OCI-LY3 (cell line): ENCODE measurements around the gene FOXJ3.

Experiments
- H2AFZ ChIP-seq: fragments of 200-600, 300-600 bp; shearing (Covaris generic); 2 replicates; pipeline ENCODE4 v1.6.0; 2014; ENCODE audit warnings: antibody characterized with exemption, low read depth, low read length
- H3K27ac ChIP-seq: fragments of 200-600, 300-600 bp; sonication (generic); 2 replicates; pipeline ENCODE4 v1.5.1; 2014; ENCODE audit warnings: mild to moderate bottlenecking, low read length, moderate library complexity, mixed read lengths
- H3K27me3 ChIP-seq: fragments of 200-600, 300-600 bp; sonication (generic); 2 replicates; pipeline ENCODE4 v1.6.1; 2014; ENCODE audit warnings: low read depth, low read length, mixed read lengths
- H3K36me3 ChIP-seq: fragments of 200-600, 300-600 bp; sonication (generic); replicated peaks from 2 replicates; pipeline ENCODE3; 2014; ENCODE audit warnings: low read depth, low read length, mixed read lengths
- H3K4me1 ChIP-seq: fragments of 300-600, 200-600 bp; sonication (generic); 2 replicates; pipeline ENCODE4 v1.6.1; 2014; ENCODE audit warnings: low read length, mixed read lengths
- H3K4me2 ChIP-seq: fragments of 200-600, 300-600 bp; sonication (generic); 2 replicates; pipeline ENCODE4 v1.6.1; 2014; ENCODE audit warnings: low read length, mixed read lengths
- H3K4me3 ChIP-seq: fragments of 300-600, 200-600 bp; sonication (generic); 2 replicates; pipeline ENCODE4 v1.5.1; 2014; ENCODE audit warnings: antibody characterized with exemption, mild to moderate bottlenecking, low read length, moderate library complexity
- H3K79me2 ChIP-seq: fragments of 300-600, 200-600 bp; shearing (Covaris generic); 2 replicates; pipeline ENCODE4 v1.6.1; 2014; ENCODE audit warnings: mild to moderate bottlenecking, low read length, mixed read lengths
- H3K9ac ChIP-seq: fragments of 300-600, 200-600 bp; shearing (Covaris generic); 2 replicates; pipeline ENCODE4 v1.6.0; 2014; ENCODE audit warnings: mild to moderate bottlenecking, low read length, moderate library complexity
- H3K9me3 ChIP-seq: fragments of 200-600, 300-600 bp; shearing (Covaris generic); 2 replicates; pipeline ENCODE4 v1.6.1; 2014; ENCODE audit warnings: low read length, mixed read lengths; ENCODE audit not compliant: insufficient read depth
- H4K20me1 ChIP-seq: fragments of 200-600, 300-600 bp; sonication (generic); 2 replicates; pipeline ENCODE4 v1.6.1; 2016; ENCODE audit warnings: low read length, mixed read lengths; ENCODE audit not compliant: insufficient read depth
- CTCF ChIP-seq: fragments of 200-600, 300-600 bp; sonication (generic); IDR thresholded peaks from 2 replicates; pipeline ENCODE4 v1.5.1; 2014; ENCODE audit warnings: antibody characterized with exemption, low read length, low read depth
- EZH2phosphoT487 ChIP-seq: fragments of 200-600 bp; shearing (Covaris generic); IDR thresholded peaks from 2 replicates; pipeline ENCODE4 v1.6.1; 2018; ENCODE audit warnings: antibody characterized with exemption, mixed run types, low read depth

FOXJ3 gene

GRCh38 chr1:42266253-42267135 lies 68.5 kb downstream of the FOXJ3 start:
- Histone ChIP-seq H2AFZ (no peak overlapping the region), H3K4me1 (no peaks in the 10 kb centered on the region), H3K27ac (no peak overlapping the region), H3K9ac (no peak overlapping the region), H3K9me3 (no peaks in the 10 kb centered on the region), H3K36me3 (peaks cover 8% of the 10 kb centered on the region), H3K4me2 (no peak overlapping the region), H3K79me2 (peaks cover 24% of the 10 kb centered on the region), H3K27me3 (no peaks in the 10 kb centered on the region), H3K4me3 (no peak overlapping the region), H4K20me1 (peaks cover 10% of the 10 kb centered on the region; the same call in 1 of the 2 replicates)
- TF ChIP-seq CTCF (no peak), EZH2phosphoT487 (no peak)

DNA sequence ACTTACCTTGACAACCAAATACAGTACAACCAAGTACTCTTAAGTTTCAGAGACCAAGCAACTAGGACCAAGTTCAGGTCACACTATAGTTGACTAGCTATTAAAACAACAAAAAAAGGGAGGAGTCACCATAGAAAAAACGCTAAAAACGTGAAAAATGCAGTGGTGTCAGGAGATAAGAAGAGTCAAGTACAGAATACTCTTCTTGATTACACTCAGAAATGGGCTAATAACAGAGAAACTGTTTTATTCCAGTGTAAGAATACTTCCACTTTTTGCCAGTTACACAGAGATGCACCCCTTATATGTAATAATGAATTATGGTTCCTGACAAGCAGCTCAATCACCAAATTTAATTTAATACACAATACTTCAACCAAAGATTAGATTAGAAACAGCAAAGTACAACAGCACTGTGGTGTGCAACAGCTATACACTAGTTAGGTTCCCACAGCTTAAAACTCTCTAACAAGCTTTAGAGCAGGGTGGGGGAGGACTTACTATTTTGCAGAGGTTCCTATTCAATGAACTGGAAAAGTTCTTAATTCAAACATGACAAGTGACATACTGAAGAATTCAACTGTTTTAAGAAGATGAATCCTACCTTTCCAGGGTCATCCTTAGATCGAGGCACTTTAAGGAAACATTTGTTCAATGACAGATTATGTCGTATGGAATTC lies 70.4 kb downstream of the FOXJ3 start:
- H3K4me3 ChIP-seq: no peak overlapping the region
- peaks cover 21% of the 10 kb centered on the region for H3K79me2 ChIP-seq
- H3K9ac ChIP-seq: no peak overlapping the region
- H3K4me2 ChIP-seq: no peak overlapping the region
- no peaks in the 10 kb centered on the region for H3K27me3 ChIP-seq
- peaks cover 8% of the 10 kb centered on the region; the same call in 1 of the 2 replicates for H4K20me1 ChIP-seq
- TF ChIP-seq EZH2phosphoT487 (no peak), CTCF (no peak)
- peaks cover 7% of the 10 kb centered on the region for H3K4me1 ChIP-seq
- H3K27ac ChIP-seq: no peak overlapping the region
- H2AFZ ChIP-seq: no peak overlapping the region
- H3K9me3 ChIP-seq: no peaks in the 10 kb centered on the region
- peaks cover 8% of the 10 kb centered on the region for H3K36me3 ChIP-seq

DNA sequence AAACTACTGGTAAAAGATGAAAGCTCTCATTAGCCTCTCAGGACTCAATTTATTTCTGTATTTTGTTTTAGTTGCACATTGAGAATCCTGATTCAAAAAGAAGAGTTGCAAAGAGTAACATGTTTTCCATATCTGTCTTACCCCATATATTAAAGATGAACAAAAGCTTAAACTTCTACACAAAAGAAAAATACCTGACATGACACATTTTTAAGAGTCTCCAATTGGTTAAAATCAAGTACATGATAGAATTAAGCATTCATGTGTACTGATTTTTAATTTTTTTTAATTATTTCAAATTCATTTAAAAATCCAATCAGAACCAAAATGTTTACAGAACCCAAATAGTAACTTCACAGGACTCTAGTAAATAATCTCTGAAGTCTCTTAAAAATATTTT lies 72.0 kb downstream of the FOXJ3 start:
- H3K4me1 ChIP-seq: peaks cover 10% of the 10 kb centered on the region
- no peak overlapping the region for H3K4me2 ChIP-seq
- no peak overlapping the region for H3K9ac ChIP-seq
- H3K36me3 ChIP-seq: peaks cover 8% of the 10 kb centered on the region
- TF ChIP-seq CTCF (no peak), EZH2phosphoT487 (no peak)
- H3K27ac ChIP-seq: no peak overlapping the region
- peaks cover 28% of the 10 kb centered on the region for H3K79me2 ChIP-seq
- H3K9me3 ChIP-seq: no peaks in the 10 kb centered on the region
- H3K4me3 ChIP-seq: no peak overlapping the region
- H4K20me1 ChIP-seq: peaks cover 9% of the 10 kb centered on the region; the same call in 1 of the 2 replicates
- no peaks in the 10 kb centered on the region for H3K27me3 ChIP-seq
- H2AFZ ChIP-seq: no peak overlapping the region

DNA sequence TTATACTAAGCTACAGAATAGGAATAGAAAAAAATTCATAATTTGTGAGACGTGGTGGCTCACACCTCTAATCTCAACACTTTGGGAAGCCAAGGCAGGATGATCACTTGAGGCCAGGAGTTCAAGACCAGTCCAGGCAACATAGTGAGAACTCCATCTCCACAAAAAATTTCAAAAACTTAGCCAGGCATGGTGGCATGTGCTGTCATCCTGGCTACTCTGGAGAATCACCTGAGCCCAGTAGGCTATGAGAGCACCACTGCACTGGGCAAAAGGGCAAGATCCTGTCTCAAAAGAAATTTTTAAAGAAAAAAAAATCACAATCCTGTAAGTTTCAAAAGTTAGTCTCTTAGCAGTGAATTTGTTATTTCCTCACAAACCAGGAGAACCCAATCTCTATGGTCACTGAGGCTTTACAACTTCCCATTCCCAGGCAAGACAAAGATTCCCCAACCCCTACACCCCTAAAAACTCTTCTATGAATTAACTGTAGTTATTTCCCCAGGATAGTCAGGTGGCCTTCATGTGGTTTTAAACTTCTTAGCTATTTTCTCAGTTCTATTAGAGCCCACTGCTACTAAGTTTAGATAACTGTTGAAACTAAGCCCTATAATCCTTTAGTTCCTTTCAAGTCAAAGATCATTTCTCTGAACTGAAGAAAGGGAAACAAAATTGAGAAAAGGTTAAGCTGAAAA lies 74.5 kb downstream of the FOXJ3 start:
- Histone ChIP-seq H3K9me3 (no peaks in the 10 kb centered on the region), H3K79me2 (peaks cover 18% of the 10 kb centered on the region; the same call in 1 of the 2 replicates), H3K27me3 (no peaks in the 10 kb centered on the region), H3K4me2 (no peak overlapping the region), H3K4me1 (peaks cover 10% of the 10 kb centered on the region), H3K36me3 (peaks cover 8% of the 10 kb centered on the region), H3K27ac (no peak overlapping the region), H3K9ac (no peak overlapping the region), H2AFZ (no peak overlapping the region), H4K20me1 (peaks cover 9% of the 10 kb centered on the region; the same call in 1 of the 2 replicates), H3K4me3 (no peak overlapping the region)
- no peak for TF ChIP-seq EZH2phosphoT487
- no peak for TF ChIP-seq CTCF
